IMR-90 (cell line): Measurements from ENCODE around the gene SIRT5. TPM values are rescaled to one million over a fixed set of nuclear protein-coding genes. Genes with fewer than 3 reads are reported as not detected.

ENCODE experiments used
- ATAC-seq: fragments of 200-7000 bp; cut with Tn5 transposase; 2 replicates; pipeline ENCODE4 v1.9.1; 2020; ENCODE audit warnings: low read depth, mild to moderate bottlenecking, moderate library complexity
- BruUV-seq: library from RNA; stranded (reverse); fragments of 400-500 nt; replicated peaks from 2 replicates; lab custom pipeline; 2021; lab: Mats Ljungman, UMichigan
- CTCF ChIA-PET: fragments of 300-600 bp; formaldehyde crosslinking; extraction: SDS; loops from one replicate; lab custom pipeline; 2021; ENCODE audit warnings: antibody characterized with exemption; lab: Yijun Ruan, JAX
- POLR2A ChIA-PET: fragments of 300-600 bp; sonication (Branson Sonifier 250); formaldehyde crosslinking; loops from one replicate; lab custom pipeline; 2022; ENCODE audit warnings: antibody characterized with exemption; ENCODE audit not compliant: unreplicated experiment; lab: Charles Lee
- DNase-seq: peaks from one replicate; pipeline ENCODE4 v3.0.0; 2013
- H2AFZ ChIP-seq: replicated peaks from 2 replicates; pipeline ENCODE3; 2013; ENCODE audit warnings: low read length, mild to moderate bottlenecking; ENCODE audit not compliant: poor library complexity
- H2AK5ac ChIP-seq: 2 replicates; pipeline ENCODE4 v1.6.1; 2013; ENCODE audit warnings: low read depth, low read length, inconsistent platforms
- H2AK9ac ChIP-seq: replicated peaks from 2 replicates; pipeline ENCODE3; 2013; ENCODE audit warnings: mild to moderate bottlenecking, low read depth, low read length, moderate library complexity; ENCODE audit not compliant: poor library complexity
- H2BK120ac ChIP-seq: 2 replicates; pipeline ENCODE4 v1.6.1; 2013; ENCODE audit warnings: low read depth, low read length, inconsistent platforms
- H2BK15ac ChIP-seq: 3 replicates; pipeline ENCODE4 v1.6.1; 2013; ENCODE audit warnings: low read depth, low read length, inconsistent platforms
- H2BK20ac ChIP-seq: 2 replicates; pipeline ENCODE4 v1.6.1; 2013; ENCODE audit warnings: low read depth, mild to moderate bottlenecking, inconsistent platforms, low read length, moderate library complexity
- H2BK5ac ChIP-seq: 2 replicates; pipeline ENCODE4 v1.6.1; 2013; ENCODE audit warnings: mild to moderate bottlenecking, low read depth, low read length, inconsistent platforms; ENCODE audit not compliant: poor library complexity, severe bottlenecking
- H3K14ac ChIP-seq: replicated peaks from 2 replicates; pipeline ENCODE4 v1.6.1; 2013; ENCODE audit warnings: low read depth, low read length, inconsistent platforms
- H3K18ac ChIP-seq: 2 replicates; pipeline ENCODE4 v1.6.1; 2013; ENCODE audit warnings: low read depth, low read length, control low read depth
- H3K23ac ChIP-seq: 2 replicates; pipeline ENCODE4 v1.6.1; 2013; ENCODE audit warnings: low read depth, low read length, inconsistent platforms
- H3K27ac ChIP-seq: 2 replicates; pipeline ENCODE4 v1.5.1; 2013; ENCODE audit warnings: mild to moderate bottlenecking, control low read depth, low read length; ENCODE audit not compliant: insufficient read depth
- H3K27me3 ChIP-seq: 2 replicates; pipeline ENCODE4 v1.6.1; 2013; ENCODE audit warnings: low read length; ENCODE audit not compliant: control insufficient read depth, insufficient read depth
- H3K36me3 ChIP-seq: 2 replicates; pipeline ENCODE4 v1.6.1; 2013; ENCODE audit warnings: low read length, mixed read lengths; ENCODE audit not compliant: control insufficient read depth, insufficient read depth
- H3K4ac ChIP-seq: 2 replicates; pipeline ENCODE4 v1.6.1; 2013; ENCODE audit warnings: low read depth, low read length, inconsistent platforms
- H3K4me1 ChIP-seq: 2 replicates; pipeline ENCODE4 v1.6.1; 2013; ENCODE audit warnings: low read length, mixed read lengths; ENCODE audit not compliant: control insufficient read depth, insufficient read depth
- H3K4me2 ChIP-seq: 2 replicates; pipeline ENCODE4 v1.6.1; 2013; ENCODE audit warnings: low read depth, mild to moderate bottlenecking, control low read depth, low read length, moderate library complexity
- H3K4me3 ChIP-seq: 2 replicates; pipeline ENCODE4 v1.5.1; 2013; ENCODE audit warnings: low read depth, mild to moderate bottlenecking, control low read depth, low read length, moderate library complexity; ENCODE audit not compliant: insufficient read depth
- H3K56ac ChIP-seq: 2 replicates; pipeline ENCODE4 v1.6.1; 2013; ENCODE audit warnings: low read length, inconsistent platforms; ENCODE audit not compliant: insufficient read depth; ENCODE audit errors: extremely low read depth
- H3K79me1 ChIP-seq, 2 experiments: 2 replicates each; pipeline ENCODE4 v1.6.1; 2013; ENCODE audit warnings: low read length in 2 of 2, inconsistent platforms in 1 of 2, low read depth in 1 of 2
- H3K9ac ChIP-seq: 2 replicates; pipeline ENCODE4 v1.6.1; 2013; ENCODE audit warnings: low read depth, low read length, control low read depth
- H3K9me1 ChIP-seq: 2 replicates; pipeline ENCODE4 v1.6.1; 2013; ENCODE audit warnings: low read length, inconsistent platforms; ENCODE audit not compliant: insufficient read depth
- H3K9me3 ChIP-seq: 2 replicates; pipeline ENCODE4 v1.6.1; 2013; ENCODE audit warnings: low read length; ENCODE audit not compliant: control insufficient read depth, insufficient read depth
- H4K20me1 ChIP-seq: 2 replicates; pipeline ENCODE4 v1.6.1; 2013; ENCODE audit warnings: low read length, inconsistent platforms; ENCODE audit not compliant: insufficient read depth
- H4K5ac ChIP-seq: 2 replicates; pipeline ENCODE4 v1.6.1; 2013; ENCODE audit warnings: mild to moderate bottlenecking, low read depth, low read length, control low read depth
- H4K8ac ChIP-seq, 2 experiments: 2 replicates each; pipeline ENCODE4 v1.6.1; 2013; ENCODE audit warnings: low read depth in 2 of 2, low read length in 2 of 2, control low read depth in 1 of 2, inconsistent platforms in 1 of 2
- H4K91ac ChIP-seq: 2 replicates; pipeline ENCODE4 v1.6.1; 2013; ENCODE audit warnings: low read depth, low read length, inconsistent platforms; ENCODE audit not compliant: insufficient read depth
- BHLHE40 ChIP-seq: fragments of 150-350 bp; IDR thresholded peaks from 2 replicates; pipeline ENCODE4 v1.6.1; 2016; ENCODE audit warnings: mild to moderate bottlenecking, low read depth, low read length
- CEBPB ChIP-seq: IDR thresholded peaks from 2 replicates; pipeline ENCODE4 v1.6.1; 2012; ENCODE audit warnings: low read depth, low read length, improper control_type of control experiment
- CTCF ChIP-seq: conservative IDR thresholded peaks from 2 replicates; pipeline ENCODE4 v1.5.1; 2012; ENCODE audit warnings: mild to moderate bottlenecking, low read depth, low read length, improper control_type of control experiment
- MAFK ChIP-seq: IDR thresholded peaks from 2 replicates; pipeline ENCODE4 v1.6.1; 2012; ENCODE audit warnings: low read depth, low read length, improper control_type of control experiment
- MXI1 ChIP-seq: IDR thresholded peaks from 2 replicates; pipeline ENCODE4 v1.6.1; 2012; ENCODE audit warnings: low read depth, mild to moderate bottlenecking, low read length, moderate library complexity, borderline replicate concordance
- NFE2L2 ChIP-seq: fragments of 150-350 bp; IDR thresholded peaks from 2 replicates; pipeline ENCODE4 v1.6.1; 2016; ENCODE audit warnings: low read depth, mild to moderate bottlenecking, low read length
- POLR2A ChIP-seq: IDR thresholded peaks from 2 replicates; pipeline ENCODE4 v1.6.1; 2012; ENCODE audit warnings: mild to moderate bottlenecking, low read depth, low read length
- RAD21 ChIP-seq: IDR thresholded peaks from 2 replicates; pipeline ENCODE4 v1.6.1; 2012; ENCODE audit warnings: low read length, improper control_type of control experiment
- RFX5 ChIP-seq: IDR thresholded peaks from 2 replicates; pipeline ENCODE4 v1.8.0; 2012; ENCODE audit warnings: low read depth, mild to moderate bottlenecking, low read length, moderate library complexity
- WGBS, 2 experiments: methylation state at CpG; one replicate each; pipeline versions ENCODE4 v1.1.5 to v1.1.7; 2013; ENCODE audit warnings: missing lambda C conversion rate in 2 of 2; ENCODE audit not compliant: insufficient read length in 1 of 2; ENCODE audit errors: extremely low coverage in 2 of 2; 5-methylcytosine and 5-hydroxymethylcytosine counted together
- dilution Hi-C: fragments of 300-500 bp; cut with HindIII; formaldehyde crosslinking; loops from one replicate; pipeline ENCODE4 v1.14.3; 2018; ENCODE audit warnings: low sequenced_read_pairs; ENCODE audit not compliant: unreplicated experiment
- in situ Hi-C: fragments of 300-500 bp; cut with MboI; formaldehyde crosslinking; loops from 3 replicates; pipeline ENCODE4 v1.14.3; 2019; ENCODE audit warnings: low sequenced_read_pairs, inconsistent platforms, mixed read lengths
- intact Hi-C: fragments of 100-400 bp; cut with micrococcal nuclease; formaldehyde crosslinking; loops from 2 replicates; pipeline ENCODE4 v1.10.0; 2022
- polyA plus RNA-seq, 3 experiments: library from polyadenylated mRNA; depleted of rRNA; stranded (reverse); fragments of >200 nt; gene quantifications; 2 replicates each; pipeline ENCODE4 v1.2.3, GENCODE V29; 2012; ENCODE audit warnings: low replicate concordance in 1 of 3
- total RNA-seq: library from RNA; depleted of rRNA; stranded (reverse); fragments of >200 nt; gene quantifications from 2 replicates; pipeline ENCODE4 v1.2.3, GENCODE V29; 2012

SIRT5 gene
- total and polyA plus RNA-seq, 2 of the 4 experiments (the other 2 are of a cell fraction): 4.7 to 5.2 TPM

GRCh38 chr6:13538600-13538999, 35.8 kb upstream of the SIRT5 start:
- H2BK120ac ChIP-seq: no peak overlapping the region
- H4K8ac ChIP-seq: no peak overlapping the region
- no peak overlapping the region for H3K14ac ChIP-seq
- no peaks in the 10 kb centered on the region for H3K9me3 ChIP-seq
- intact Hi-C loops: loop anchor here (1.0 to 2.0 kb wide), 2 partner anchors 52 to 202 kb away; partner anchors contain the start of gene GFOD1
- H3K4me1 ChIP-seq: no peaks in the 10 kb centered on the region
- no peak for TF ChIP-seq RAD21
- TF ChIP-seq MXI1: no peak
- no peak for TF ChIP-seq CTCF
- no peak for TF ChIP-seq MAFK
- TF ChIP-seq POLR2A: no peak
- no peak for TF ChIP-seq CEBPB
- TF ChIP-seq BHLHE40: no peak
- no peak for TF ChIP-seq NFE2L2
- TF ChIP-seq RFX5: no peak
- no peak overlapping the region for H3K23ac ChIP-seq
- POLR2A ChIA-PET: no interaction called here
- no peak overlapping the region for H2BK20ac ChIP-seq
- no peak overlapping the region for H3K18ac ChIP-seq
- H2BK5ac ChIP-seq: no peak overlapping the region
- no TSS peak for BruUV-seq
- in situ Hi-C loops: loop anchor here (5.0 to 25.0 kb wide), 2 partner anchors 196 to 351 kb away; no protein-coding TSS in a partner anchor
- H3K79me1 ChIP-seq: no peaks in the 10 kb centered on the region
- peaks cover 6% of the 10 kb centered on the region for H3K27me3 ChIP-seq
- H2AK5ac ChIP-seq: no peak overlapping the region
- ATAC-seq: no peak
- H4K20me1 ChIP-seq: no peaks in the 10 kb centered on the region
- no peak overlapping the region for H2BK15ac ChIP-seq
- no peak overlapping the region for H3K9ac ChIP-seq
- H4K5ac ChIP-seq: no peak overlapping the region
- CTCF ChIA-PET: interaction anchor here (0.6 to 1.4 kb wide), 5 partner anchors 9 to 344 kb away, joined by 3 to 5 read pairs (median 4); no protein-coding TSS in a partner anchor
- H2AK9ac ChIP-seq: no peak overlapping the region
- WGBS, 2 experiments: no CpG with 5 or more reads among the region's 3 CpGs
- H3K56ac ChIP-seq: no peak overlapping the region
- DNase-seq: no peak
- H3K27ac ChIP-seq: no peak overlapping the region
- no peaks in the 10 kb centered on the region for H3K9me1 ChIP-seq
- H3K4me3 ChIP-seq: no peak overlapping the region
- no peaks in the 10 kb centered on the region for H3K36me3 ChIP-seq
- no peak overlapping the region for H3K4me2 ChIP-seq
- no peak overlapping the region for H3K4ac ChIP-seq
- dilution Hi-C loops: no loop called here
- H2AFZ ChIP-seq: no peak overlapping the region
- no peak overlapping the region for H4K91ac ChIP-seq
